Peyer's patch (tissue), 4 donors: ENCODE measurements around the gene USP53. TPM values are rescaled to one million over a fixed set of nuclear protein-coding genes. Genes with fewer than 3 reads are reported as not detected.

Experiments
- DNase-seq, 3 donors: peaks; one replicate each; pipeline ENCODE4 v3.0.0-alpha.2; 2017 to 2019
- H3K27ac ChIP-seq, 4 donors: fragments of 200-600 bp; sonication (generic); one replicate each; pipeline ENCODE4 v1.5.1; 2016 to 2019
- H3K27me3 ChIP-seq, 2 donors: fragments of 200-600 bp; sonication (generic); one replicate each; pipeline ENCODE4 v1.5.1; 2019
- H3K36me3 ChIP-seq, 3 donors: fragments of 200-600 bp; sonication (generic); one replicate each; pipeline ENCODE4 v1.5.1; 2016 to 2019
- H3K4me1 ChIP-seq, 4 donors: fragments of 200-600 bp; sonication (generic); one replicate each; pipeline ENCODE4 v1.5.1; 2016 to 2019
- H3K4me3 ChIP-seq, 4 donors: fragments of 200-600 bp; sonication (generic); 1 replicate in 3 of 4; 2 replicates in 1 of 4; pipeline ENCODE4 v1.5.1; 2016 to 2019; ENCODE audit warnings: mild to moderate bottlenecking in 1 of 4
- H3K9me3 ChIP-seq, 4 donors: fragments of 200-600 bp; sonication (generic); one replicate each; pipeline ENCODE4 v1.5.1; 2016 to 2019; ENCODE audit warnings: mild to moderate bottlenecking in 1 of 4
- CTCF ChIP-seq, 6 experiments: fragments of 450-650 bp in 4 of 6; fragments of 200-600 bp in 2 of 6; sonication (generic) in 1 of 6; IDR thresholded peaks; one replicate each; pipeline ENCODE4 v1.5.1; 2017 to 2019; ENCODE audit warnings: antibody characterized with exemption in 6 of 6, mild to moderate bottlenecking in 3 of 6, moderate library complexity in 1 of 6
- POLR2A ChIP-seq, 2 donors: fragments of 450-650 bp; IDR thresholded peaks; one replicate each; pipeline ENCODE4 v1.5.1; 2017; ENCODE audit warnings: antibody characterized with exemption in 2 of 2, mild to moderate bottlenecking in 2 of 2, moderate library complexity in 2 of 2
- total RNA-seq, 4 donors: library from RNA; depleted of rRNA; stranded (reverse); fragments of >200 nt; gene quantifications; one replicate each; pipeline ENCODE4 v1.1.0, GENCODE V29; 2016

USP53 gene
- total RNA-seq, 4 donors from 2014 or later = 41.5 to 75.1 (median 59.3) TPM

- Histone ChIP-seq H3K27ac (no peak overlapping the region), H3K9me3 (no peaks in the 10 kb centered on the region), H3K4me3 (no peak overlapping the region), H3K36me3 (peaks cover 0 to 15% (median 0%) of the 10 kb centered on the region in 3 donors), H3K27me3 (no peaks in the 10 kb centered on the region), H3K4me1 (no peaks in the 10 kb centered on the region)
- DNase-seq = no peak
- no peak for TF ChIP-seq CTCF (IDR thresholded peaks at IDR 0.05)
- TF ChIP-seq POLR2A (IDR thresholded peaks at IDR 0.05) = no peak
Observed at GRCh38 chr4:119227690-119228089, 15.2 kb downstream of the USP53 start.

DNA sequence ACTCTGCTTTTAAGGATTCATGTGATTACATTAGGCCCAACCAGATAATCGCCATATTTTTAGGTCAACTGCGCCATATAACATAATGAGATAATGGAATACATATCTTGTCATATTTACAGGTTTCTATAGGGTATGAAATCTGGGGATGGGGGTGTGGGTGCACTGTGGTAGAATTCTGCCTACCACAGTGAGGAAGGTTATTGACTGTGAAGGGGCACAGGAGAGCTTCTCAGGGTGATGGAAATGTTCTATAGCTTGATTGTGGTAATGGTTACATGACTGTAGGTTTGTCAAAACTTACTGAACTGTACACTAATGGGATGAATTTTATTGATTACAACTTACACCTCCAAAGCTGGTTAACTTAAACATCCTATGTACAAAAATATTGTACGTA is 15.9 kb downstream of the USP53 start:
- Histone ChIP-seq H3K4me1 (no peaks in the 10 kb centered on the region), H3K4me3 (no peak overlapping the region), H3K9me3 (no peaks in the 10 kb centered on the region), H3K36me3 (peaks cover 0 to 15% (median 0%) of the 10 kb centered on the region in 3 donors), H3K27ac (no peak overlapping the region), H3K27me3 (no peaks in the 10 kb centered on the region)
- DNase-seq = no peak
- TF ChIP-seq CTCF (IDR thresholded peaks at IDR 0.05) (no peak), POLR2A (IDR thresholded peaks at IDR 0.05) (no peak)

GRCh38 chr4:119229908-119230687 is 17.6 kb downstream of the USP53 start:
- H3K4me3 ChIP-seq = no peak overlapping the region
- no peaks in the 10 kb centered on the region for H3K9me3 ChIP-seq
- TF ChIP-seq CTCF (IDR thresholded peaks at IDR 0.05) (no peak), POLR2A (IDR thresholded peaks at IDR 0.05) (no peak)
- H3K27ac ChIP-seq = no peak overlapping the region
- DNase-seq = no peak
- no peaks in the 10 kb centered on the region for H3K4me1 ChIP-seq
- H3K36me3 ChIP-seq = peaks cover 0 to 8% (median 0%) of the 10 kb centered on the region in 3 donors
- H3K27me3 ChIP-seq = no peaks in the 10 kb centered on the region

DNA sequence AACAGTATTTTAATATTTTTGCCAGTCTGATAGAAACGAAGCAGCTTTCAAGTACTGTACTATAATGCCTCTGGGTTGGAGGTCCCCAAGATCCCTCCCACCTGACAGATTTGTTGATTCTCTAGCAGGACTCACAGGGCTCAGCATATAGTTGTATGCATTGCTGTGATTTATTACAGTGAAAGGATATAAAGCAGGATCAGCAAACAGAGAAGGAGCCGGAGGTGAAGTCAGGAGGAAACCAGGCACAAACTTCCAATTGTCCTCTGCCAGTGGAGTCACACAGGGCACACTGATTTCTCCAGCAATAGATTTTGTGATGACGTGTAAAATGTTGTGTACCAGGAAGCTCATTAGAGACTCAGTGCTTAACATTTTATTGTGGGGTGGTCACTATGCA is 19.0 kb downstream of the USP53 start:
- H3K4me1 ChIP-seq = no peaks in the 10 kb centered on the region
- H3K9me3 ChIP-seq = no peaks in the 10 kb centered on the region
- H3K27ac ChIP-seq = no peak overlapping the region
- no peak overlapping the region for H3K4me3 ChIP-seq
- H3K27me3 ChIP-seq = no peaks in the 10 kb centered on the region
- TF ChIP-seq POLR2A (IDR thresholded peaks at IDR 0.05) (no peak), CTCF (IDR thresholded peaks at IDR 0.05) (no peak)
- peaks cover 0 to 20% (median 0%) of the 10 kb centered on the region in 3 donors for H3K36me3 ChIP-seq
- no peak for DNase-seq

DNA sequence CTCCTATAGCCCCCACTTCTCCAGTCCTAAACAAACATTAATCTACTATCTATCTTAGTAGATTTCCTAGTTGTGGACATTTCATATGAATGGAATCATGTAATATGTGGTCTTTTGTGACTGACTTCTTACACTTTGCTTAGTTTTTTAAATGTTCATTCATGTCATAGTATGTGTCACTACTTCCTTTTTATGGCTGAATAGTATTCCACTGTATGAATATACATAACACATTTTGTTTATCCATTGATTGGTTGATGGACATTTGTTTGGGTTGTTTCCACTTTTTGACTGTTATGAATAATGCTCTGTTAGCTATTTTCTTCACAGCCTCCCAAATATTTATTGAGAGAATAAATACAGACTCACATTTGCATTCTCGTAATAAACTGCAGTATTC is 19.8 kb downstream of the USP53 start:
- H3K4me3 ChIP-seq = no peak overlapping the region
- H3K4me1 ChIP-seq = no peaks in the 10 kb centered on the region
- TF ChIP-seq CTCF (IDR thresholded peaks at IDR 0.05) = no peak
- no peak for TF ChIP-seq POLR2A (IDR thresholded peaks at IDR 0.05)
- peaks cover 0 to 24% (median 0%) of the 10 kb centered on the region in 3 donors for H3K36me3 ChIP-seq
- H3K9me3 ChIP-seq = no peaks in the 10 kb centered on the region
- H3K27ac ChIP-seq = no peak overlapping the region
- DNase-seq = no peak
- H3K27me3 ChIP-seq = no peaks in the 10 kb centered on the region
